Forelimb muscle (tissue), 1 donor: ENCODE measurements around the gene PWWP2A. TPM values are rescaled to one million over a fixed set of nuclear protein-coding genes. Genes with fewer than 3 reads are reported as not detected.
"Not testable (repeated sequence)": the region's sequence is repeated elsewhere in the genome, so short reads cannot be mapped to it uniquely, and the experiment has no call there.

ENCODE experiments used
- DNase-seq: peaks from one replicate; pipeline ENCODE4 v3.0.0-alpha.2; 2013; ENCODE audit warnings: low read depth
- polyA plus RNA-seq: library from polyadenylated mRNA; unstranded; fragments of 120-200 nt; gene quantifications from one replicate; pipeline ENCODE4 v1.2.1, GENCODE V29; 2013; ENCODE audit not compliant: insufficient read length

The PWWP2A gene, protein sequence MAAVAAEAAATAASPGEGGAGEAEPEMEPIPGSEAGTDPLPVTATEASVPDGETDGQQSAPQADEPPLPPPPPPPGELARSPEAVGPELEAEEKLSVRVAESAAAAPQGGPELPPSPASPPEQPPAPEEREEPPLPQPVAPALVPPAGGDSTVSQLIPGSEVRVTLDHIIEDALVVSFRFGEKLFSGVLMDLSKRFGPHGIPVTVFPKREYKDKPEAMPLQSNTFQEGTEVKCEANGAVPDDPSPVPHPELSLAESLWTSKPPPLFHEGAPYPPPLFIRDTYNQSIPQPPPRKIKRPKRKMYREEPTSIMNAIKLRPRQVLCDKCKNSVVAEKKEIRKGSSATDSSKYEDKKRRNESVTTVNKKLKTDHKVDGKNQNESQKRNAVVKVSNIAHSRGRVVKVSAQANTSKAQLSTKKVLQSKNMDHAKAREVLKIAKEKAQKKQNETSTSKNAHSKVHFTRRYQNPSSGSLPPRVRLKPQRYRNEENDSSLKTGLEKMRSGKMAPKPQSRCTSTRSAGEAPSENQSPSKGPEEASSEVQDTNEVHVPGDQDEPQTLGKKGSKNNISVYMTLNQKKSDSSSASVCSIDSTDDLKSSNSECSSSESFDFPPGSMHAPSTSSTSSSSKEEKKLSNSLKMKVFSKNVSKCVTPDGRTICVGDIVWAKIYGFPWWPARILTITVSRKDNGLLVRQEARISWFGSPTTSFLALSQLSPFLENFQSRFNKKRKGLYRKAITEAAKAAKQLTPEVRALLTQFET
- 14.1 TPM for polyA plus RNA-seq

DNA sequence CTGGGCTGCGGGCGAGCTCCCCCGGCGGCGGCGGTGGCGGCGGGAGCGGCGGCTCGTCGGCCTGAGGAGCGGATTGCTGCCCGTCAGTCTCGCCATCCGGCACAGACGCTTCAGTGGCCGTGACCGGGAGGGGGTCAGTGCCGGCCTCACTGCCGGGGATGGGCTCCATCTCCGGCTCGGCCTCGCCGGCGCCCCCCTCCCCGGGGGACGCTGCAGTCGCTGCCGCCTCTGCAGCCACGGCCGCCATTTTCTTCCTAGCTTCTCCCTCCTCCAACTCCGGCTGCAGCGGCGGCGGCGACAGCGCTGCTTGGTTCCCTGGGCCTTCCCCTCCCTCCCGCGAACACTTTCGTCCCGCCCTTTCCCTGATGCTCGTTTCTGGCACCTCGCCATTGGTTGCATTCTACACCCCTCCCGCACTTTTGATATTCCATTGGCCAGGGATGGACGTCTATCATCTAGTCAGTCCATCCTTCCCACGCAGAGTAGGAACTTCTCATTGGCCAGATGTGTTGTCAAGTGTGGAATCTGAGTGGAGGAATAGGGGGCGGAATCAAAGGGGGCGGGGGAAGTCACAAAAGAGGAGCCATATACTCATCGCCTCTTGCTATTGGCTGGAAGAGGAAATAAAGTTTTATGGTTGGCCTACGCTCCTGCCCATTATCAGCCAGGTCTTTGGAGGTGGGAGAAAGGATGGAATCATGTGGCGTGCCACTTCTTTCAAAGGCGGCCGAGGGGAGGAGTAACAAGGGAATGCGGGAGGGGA, at the start of gene PWWP2A:
PWWP2A (minus strand) TSS at position 309 of the 763 bp plus-strand sequence; CDS start at position 247, 62 bp downstream.
- peak; percentile 100 for DNase-seq

DNA sequence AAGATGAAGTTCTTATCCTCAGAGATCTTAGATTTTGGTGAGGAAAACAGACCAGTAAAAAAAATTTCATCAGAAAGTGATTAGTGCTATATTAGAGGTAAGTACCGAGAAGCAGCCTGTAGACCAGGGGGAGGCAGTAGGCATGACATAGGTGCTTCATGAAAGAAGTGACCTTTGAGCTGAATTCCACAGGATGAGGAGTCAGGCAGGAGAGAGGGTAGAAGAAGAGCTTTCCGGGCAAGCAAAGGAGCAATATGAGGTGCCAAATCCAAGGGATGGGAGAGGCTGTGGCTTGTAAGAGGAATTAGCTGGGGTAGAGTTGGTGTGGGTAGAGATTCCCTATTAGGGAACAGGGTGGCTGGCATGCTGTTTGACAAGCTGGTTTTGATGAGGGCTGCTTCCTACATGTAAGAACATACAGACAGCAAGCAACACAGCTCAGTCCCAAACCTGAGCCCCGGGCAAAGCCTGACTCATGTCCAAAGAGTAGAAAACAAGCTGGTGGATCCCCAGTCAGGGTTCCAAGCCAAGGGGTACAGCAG, 48.4 kb upstream of the PWWP2A start:
- DNase-seq, result no peak

DNA sequence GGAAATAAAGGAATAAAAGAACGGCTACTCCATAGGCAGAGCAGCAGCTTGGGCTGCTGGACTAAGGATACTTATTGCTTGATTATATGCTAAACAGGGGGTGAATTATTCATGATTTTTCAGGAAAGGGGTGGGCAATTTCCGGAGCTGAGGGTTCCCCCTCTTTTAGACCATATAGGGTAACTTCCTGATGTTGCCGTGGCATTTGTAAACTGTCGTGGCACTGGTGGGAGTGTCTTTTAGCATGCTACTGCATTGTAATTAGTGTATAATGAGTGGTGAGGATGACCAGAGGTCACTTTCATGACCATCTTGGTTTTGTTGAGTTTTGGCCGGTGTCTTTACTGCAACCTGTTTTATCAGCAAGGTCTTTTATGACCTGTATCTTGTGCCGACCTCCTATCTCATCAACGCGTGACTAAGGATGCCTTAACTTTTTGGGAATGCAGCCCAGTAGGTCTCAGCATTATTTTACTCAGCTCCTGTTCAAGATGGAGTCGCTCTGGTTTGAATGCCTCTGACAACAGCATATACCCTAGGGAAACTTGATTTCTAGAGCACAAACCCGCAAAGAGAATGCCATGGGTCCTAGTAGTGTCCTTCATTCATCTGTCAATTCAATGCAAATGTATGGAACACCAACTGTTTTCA, 47.8 kb upstream of the PWWP2A start:
- no peak for DNase-seq

DNA sequence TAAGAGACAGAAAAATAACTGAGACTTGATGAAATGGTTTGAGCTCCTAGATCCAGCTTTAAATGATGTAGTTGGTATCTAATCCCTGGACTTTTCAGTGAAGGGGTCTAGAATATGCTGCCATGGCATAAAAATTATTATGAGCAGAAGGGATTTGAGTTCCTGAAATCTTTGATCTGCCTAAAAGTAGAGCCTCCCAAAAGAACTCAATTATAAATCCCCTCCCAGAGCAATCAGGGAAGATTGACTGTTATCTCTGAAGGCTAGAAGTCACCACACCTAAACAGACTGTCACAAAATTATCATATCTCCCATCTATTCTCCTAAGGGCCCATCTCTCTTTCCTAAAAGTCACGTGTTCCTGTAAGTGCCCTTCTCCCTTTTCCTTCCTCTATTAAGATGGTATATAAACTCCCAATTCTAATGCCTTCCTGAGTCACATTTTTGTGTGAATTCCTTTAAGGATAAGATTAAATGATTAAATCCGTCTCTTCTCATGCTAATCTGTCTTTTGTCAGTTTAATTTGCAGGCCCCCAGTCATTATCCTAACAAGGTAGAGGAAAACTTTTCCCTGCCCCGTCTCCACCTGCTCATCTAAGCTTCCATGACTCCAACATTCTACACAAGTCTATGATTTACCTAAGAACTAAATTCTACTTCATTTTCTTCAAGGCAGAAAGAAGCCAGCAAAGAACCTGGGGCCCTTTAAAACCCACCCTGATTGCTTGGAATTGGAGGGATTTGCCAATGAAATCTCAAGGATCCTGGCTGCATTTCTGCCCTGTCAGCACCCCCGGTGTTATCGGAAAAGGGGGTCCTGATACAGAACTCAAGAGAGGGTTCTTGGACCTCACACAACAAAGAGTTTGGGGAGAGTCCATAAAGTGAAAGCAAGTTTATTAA, 47.1 kb upstream of the PWWP2A start:
- DNase-seq, result no peak

DNA sequence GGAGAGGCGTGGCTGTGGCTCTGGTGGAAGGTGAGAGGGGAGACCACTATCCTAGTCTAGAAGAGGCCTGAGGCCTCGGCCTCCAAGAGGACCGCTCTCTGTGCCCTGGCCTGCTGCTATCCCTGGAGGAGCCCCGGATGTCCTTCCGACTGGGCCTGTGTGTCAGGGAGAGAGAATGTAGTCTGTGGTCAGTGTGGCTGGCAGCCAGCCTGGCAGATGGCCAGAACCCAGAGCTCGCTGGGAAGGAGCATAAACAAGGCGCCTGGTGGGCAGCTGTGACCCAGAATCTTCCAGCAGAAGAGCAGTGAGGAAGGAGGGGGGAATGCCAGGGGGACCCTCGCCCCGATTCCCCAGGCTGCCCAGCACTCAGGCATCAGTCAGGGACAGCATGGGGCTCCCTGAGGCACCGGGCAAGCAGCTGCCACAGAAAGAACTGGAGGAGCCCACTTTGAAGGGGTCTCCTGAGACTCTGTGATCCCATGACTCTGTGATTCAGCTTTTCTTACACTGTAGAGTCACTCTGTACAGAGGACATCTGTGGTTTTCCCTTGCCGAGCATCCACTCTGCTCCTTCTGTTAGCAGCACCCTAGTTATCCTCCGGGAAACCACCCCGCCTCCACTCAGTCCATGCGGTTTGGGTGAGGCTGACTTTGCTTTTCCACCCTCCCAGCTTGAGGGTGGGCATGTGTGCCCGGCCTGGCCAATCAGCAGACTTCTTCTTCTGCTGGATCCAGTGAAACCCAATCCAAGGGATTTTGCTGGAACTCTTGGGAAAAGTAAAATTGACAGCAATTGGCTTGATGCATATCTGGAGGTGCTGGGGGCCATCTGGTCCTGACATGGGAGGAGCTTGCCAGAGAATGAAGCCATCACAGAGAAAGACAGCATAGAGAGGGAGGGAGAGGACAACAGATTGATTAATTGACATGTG, 46.2 kb upstream of the PWWP2A start:
- peak; percentile 16 for DNase-seq

DNA sequence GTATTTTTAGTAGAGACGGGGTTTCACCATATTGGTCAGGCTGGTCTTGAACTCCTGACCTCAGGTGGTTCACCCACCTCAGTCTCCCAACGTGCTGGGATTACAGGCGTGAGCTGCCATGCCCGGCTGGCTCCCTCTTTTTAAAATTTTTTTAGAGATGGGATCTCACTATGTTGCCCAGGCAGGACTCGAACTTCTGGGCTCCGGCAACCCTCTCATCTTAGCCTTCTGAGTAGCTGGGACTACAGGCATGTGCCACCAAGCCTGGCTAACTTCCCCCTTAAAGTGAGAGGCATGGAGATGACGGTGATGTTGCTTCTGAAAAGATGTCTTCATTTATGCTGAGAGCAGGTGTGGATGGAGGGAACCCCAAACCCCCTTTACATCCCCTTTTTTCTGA, 43.7 kb upstream of the PWWP2A start:
- DNase-seq, result no peak

DNA sequence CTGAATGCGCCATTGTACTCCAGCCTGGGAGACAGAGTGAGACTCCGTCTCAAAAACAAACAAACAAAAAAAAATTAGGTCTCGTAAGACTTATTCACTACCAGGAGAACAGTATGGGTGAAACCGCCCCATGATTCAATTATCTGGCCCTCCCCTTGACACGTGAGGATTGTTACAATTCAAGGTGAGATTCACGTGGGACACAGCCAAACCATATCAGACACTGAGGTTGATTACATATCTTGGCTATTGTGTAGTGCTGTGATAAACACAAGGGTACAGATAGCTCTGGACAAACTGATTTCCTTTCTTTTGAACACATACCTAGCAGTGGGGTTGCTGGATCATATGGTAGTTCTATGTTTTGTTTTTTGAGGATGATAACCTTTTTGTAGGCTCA, 42.4 kb upstream of the PWWP2A start:
- DNase-seq, result no peak

DNA sequence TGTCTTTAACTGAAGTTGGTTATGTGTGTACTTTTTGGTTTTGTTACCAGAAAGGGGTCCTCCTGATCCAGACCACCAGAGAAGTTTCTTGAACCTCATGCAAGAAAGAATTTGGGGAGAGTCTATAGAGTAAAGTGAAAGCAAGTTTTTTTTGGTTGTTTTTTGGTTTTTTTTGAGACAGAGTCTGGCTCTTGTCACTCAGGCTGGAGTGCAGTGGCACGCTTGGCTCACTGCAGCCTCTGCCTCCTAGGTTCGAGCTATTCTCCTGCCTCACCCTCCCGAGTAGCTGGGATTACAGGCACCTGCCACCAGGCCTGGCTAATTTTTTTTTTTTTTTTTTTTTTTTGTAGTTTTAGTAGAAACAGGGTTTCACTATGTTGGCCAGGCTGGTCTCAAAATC, 41.6 kb upstream of the PWWP2A start:
- not testable (repeated sequence) for DNase-seq

DNA sequence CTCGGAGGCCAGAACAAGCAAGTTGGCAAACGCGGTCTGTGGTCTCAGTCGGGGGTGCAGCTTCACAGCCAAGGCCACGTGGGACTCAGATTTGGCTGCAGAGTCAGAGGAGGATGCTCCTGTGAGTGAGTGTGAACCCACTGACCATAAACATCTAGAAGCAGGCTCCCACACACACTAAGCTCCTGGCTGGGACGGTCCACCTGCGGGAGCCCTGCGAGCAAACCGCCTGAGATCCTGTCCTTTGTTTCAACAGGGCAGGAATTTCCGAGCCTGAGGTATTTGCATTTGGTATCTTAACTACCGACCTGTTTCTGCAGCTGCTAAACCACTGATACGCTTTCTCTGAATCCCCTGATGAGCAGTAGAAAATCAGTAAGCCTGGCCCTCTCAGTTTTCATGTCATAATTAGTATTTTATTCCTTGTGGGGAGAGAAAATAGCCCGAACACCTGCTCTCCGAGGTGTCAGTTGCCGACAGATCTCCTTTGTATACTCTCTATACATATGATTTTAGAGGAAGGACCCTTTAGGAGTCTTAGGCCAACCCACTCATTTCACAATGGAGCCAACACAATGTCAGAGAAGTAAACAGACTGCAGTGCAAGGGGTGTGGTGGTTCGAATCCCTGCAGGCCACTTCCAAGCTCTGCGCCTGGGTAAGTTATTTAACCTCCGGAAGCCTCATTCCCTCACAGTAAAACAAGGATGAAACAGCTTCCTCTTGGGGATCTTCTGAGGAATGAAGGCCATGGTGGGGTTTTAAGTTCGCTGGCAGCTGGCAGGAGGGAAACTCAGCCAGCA, 40.9 kb upstream of the PWWP2A start:
- no peak for DNase-seq

DNA sequence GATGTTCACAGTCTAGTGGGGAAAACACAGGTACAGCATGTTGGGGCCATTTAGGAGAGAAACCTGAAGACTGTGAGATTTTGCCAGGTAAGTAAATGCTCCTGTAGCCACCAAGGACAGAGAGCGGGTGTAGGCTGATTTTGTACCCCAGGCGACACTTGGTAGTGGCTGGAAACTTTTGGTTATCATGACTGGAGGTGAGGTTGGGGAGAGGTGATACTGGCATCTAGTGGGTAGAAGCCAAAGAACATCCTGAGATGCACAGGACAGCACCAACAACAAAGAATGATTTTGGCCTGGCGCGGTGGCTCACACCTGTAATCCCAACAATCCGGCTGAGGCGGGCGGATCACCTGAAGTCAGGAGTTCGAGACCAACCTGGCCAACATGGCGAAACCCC, 38.8 kb upstream of the PWWP2A start:
- DNase-seq, result no peak

DNA sequence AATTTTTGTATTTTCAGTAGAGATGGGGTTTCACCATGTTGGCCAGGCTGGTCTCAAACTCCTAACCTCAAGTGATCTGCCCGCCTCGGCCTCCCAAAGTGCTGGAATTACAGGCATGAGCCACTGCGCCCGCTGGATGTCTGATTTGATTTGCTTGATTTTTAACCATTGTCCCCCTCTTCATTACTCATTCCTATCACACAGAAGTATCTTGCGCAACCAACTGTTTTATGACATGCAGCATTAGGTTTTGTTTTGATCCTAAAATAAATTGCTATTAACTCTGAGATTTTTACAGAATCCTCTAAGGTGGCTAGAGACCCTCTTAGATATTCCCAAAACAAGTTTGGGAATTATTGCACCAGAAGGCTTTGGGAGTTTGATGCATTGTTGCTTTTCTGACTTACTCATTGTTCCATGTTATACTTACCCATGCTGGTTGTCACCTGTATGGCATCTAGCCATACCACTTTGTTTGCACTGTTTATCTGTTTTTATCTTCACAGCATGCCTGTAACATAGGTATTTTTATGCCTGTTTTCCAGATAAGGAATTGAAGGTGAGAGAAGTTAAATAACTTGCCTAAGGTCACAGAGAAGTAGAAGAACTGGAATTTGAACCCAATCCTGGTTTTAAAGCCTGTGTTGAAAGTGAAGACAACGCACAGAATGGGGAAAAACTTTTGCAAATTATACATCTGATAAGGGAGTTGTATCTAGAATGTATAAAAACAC, 35.9 kb upstream of the PWWP2A start:
- no peak for DNase-seq

DNA sequence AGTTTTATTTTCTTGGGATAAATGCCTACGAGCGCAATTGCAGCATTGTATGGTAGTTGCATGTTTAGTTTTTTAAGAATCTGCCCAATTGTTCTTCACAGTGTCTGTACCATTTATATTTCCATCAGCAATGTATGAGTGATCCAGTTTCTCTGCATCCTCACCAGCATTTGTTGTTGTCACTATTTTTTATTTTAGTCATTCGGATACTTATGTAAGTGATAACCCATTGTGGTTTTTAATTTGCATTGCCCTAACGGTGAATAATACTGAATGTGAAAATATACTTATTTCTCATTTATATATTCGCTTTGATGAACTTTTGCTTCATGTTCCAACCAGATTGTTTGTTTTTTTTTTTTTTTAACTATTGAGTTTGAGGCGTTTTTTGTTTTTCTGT, 33.7 kb upstream of the PWWP2A start:
- DNase-seq, result no peak

DNA sequence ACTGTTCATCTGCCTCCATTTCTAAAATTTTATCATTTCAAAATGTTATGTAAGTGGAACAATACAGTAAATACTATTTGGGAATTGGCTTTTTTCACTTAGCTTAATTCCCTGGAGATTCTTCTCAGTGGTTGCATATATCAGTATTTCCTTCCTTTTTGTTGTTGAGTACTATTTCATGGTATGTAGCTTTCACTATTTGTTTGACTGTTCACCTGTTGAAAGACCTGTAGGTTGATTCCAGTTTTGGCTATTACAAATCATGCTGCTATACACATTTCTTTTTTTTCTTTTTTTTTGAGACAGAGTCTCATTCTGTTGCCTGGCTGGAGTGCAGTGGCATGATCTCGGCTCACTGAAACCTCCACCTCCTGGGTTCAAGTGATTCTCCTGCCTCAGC, 33.0 kb upstream of the PWWP2A start:
- DNase-seq, result no peak

DNA sequence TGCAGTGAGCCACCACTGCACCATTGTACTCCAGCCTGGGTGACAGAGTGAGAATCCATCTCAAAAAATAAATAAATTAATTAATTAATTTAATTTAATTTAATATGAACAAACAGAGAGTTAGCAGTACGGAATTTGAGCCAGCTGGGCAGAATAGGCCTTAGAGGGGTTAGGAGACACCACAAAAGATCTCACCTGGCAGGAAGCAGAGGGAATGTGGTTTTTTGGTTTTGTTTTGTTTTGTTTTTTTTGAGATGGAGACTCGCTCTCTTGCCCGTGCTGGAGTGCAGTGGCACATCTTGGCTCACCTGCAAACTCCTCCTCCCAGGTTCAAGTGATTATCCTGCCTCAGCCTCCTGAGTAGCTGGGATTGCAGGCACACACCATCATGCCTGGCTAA, 31.8 kb upstream of the PWWP2A start:
- DNase-seq, result no peak

DNA sequence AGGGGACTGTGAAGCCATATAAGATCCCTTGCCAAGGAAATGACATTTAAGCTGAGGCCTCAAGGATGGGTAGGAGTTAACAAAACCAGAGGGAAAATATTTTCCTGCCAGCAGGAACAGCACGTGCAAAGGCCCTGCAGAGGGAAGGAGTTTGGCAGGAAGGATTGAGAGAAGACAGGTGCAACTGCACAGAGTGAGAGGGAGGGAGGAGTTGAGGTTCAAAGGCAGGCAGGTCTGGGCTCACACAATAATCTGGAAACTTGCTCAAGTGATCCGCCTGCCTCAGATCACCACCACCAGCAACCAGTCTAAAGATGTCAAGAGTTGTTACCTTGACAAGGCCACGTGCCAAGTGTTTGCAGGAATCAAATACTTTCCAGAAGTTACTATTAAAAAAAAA, 31.1 kb upstream of the PWWP2A start:
- DNase-seq, result no peak

DNA sequence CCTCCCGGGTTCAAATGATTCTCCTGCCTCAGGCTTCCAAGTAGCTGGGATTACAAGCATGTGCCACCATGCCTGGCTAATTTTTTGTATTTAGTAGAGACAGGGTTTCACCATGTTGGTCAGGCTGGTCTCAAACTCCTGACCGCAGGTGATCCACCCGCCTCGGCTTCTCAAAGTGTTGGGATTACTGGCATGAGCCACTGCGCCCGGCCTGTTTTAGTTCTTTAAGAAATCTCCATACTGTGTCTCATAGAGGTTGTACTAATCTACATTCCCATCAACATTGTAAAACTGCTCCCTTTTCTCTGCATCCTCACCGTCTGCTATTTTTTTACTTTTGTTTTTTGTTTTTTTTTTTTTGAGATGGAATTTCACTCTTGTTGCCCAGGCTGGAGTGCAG, 25.2 kb upstream of the PWWP2A start:
- DNase-seq, result not testable (repeated sequence)

DNA sequence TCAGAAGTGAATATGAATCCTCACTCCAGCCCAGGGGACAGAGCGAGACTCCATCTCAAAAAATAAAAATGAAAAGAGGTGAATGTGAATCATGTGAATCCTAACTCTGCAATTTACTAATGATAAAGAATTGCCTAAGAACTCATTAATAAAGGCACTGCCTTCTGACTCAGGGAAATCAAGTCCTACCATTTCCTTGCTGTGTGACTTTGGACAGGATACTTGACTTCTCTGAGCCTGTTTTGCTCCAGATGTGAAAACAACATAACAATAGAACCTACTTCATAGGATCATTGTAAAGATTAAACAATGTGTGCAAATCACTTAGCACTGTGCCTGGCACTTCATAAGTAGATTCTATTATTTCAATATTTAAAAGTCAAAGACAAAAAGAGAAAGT, 15.1 kb upstream of the PWWP2A start:
- no peak for DNase-seq

DNA sequence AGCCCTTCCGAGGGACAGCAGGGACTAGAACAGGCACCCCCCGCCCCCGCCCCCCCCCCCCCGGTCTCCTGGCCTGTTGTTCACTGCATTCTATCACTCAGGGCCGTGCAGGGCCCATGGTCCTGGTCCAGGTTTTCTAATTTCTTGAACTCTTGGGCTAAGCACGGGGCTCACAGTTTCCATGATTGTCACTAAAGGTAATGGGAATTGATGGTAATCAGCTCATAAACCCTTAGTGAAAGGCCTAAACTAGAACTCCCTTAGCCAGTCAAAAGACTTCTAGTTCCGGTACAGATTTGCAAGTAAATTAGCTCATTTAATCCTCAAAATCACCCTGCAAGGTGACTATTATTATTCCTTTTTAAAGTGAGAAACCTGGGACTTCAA, 14.7 kb upstream of the PWWP2A start:
- DNase-seq, result no peak
